GM12878 (cell line): ENCODE data around the gene CARMIL3. TPM values are rescaled to one million over a fixed set of nuclear protein-coding genes. Genes with fewer than 3 reads are reported as not detected.
"Not testable (repeated sequence)": the region's sequence is repeated elsewhere in the genome, so short reads cannot be mapped to it uniquely, and the experiment has no call there.

Experiments
- ATAC-seq: fragments of 200-7000 bp; cut with Tn5 transposase; 3 replicates; pipeline ENCODE4 v1.9.1; 2020; ENCODE audit warnings: mild to moderate bottlenecking, moderate library complexity
- BruUV-seq: library from RNA; stranded (reverse); fragments of 400-500 nt; replicated peaks from 2 replicates; lab custom pipeline; 2021; lab: Mats Ljungman, UMichigan
- CTCF ChIA-PET: fragments of 300-600 bp; sonication (Branson Sonifier 250); formaldehyde crosslinking; extraction: SDS; loops from one replicate; lab custom pipeline; 2021; ENCODE audit warnings: inconsistent platforms; lab: Yijun Ruan, JAX
- POLR2A ChIA-PET: fragments of 350-600 bp; formaldehyde crosslinking; extraction: SDS; loops from one replicate; lab custom pipeline; 2021; ENCODE audit warnings: inconsistent platforms; lab: Charles Lee
- RAD21 ChIA-PET: fragments of 300-600 bp; sonication (Branson Sonifier 250); formaldehyde crosslinking; loops from one replicate; lab custom pipeline; 2023; ENCODE audit warnings: antibody characterized with exemption; ENCODE audit not compliant: unreplicated experiment; lab: Charles Lee
- SMC1A ChIA-PET: fragments of 300-600 bp; sonication (Branson Sonifier 250); formaldehyde crosslinking; loops from one replicate; lab custom pipeline; 2023; ENCODE audit not compliant: unreplicated experiment, uncharacterized antibody; lab: Charles Lee
- DNase-seq: peaks from one replicate; pipeline ENCODE4 v3.0.0-alpha.2; 2011; ENCODE audit warnings: low read depth, low spot score
- FAIRE-seq: peaks from 3 replicates; lab custom pipeline; 2011; peaks lifted over from hg19 to GRCh38; lab: Jason Lieb, UNC
- H2AFZ ChIP-seq: 2 replicates; pipeline ENCODE4 v1.6.0; 2011; ENCODE audit warnings: low read depth, low read length, control low read depth; ENCODE audit not compliant: control insufficient read depth
- H3K27ac ChIP-seq: 2 replicates; pipeline ENCODE4 v1.5.1; 2011; ENCODE audit warnings: control low read depth; ENCODE audit not compliant: control insufficient read depth, insufficient read depth
- H3K27me3 ChIP-seq, 2 experiments: replicated peaks in 1 of 2; 2 replicates each; pipeline versions ENCODE4 v1.6.0 to v1.6.1; 2011; ENCODE audit warnings: low read length in 1 of 2; ENCODE audit not compliant: control insufficient read depth in 2 of 2, insufficient read depth in 2 of 2
- H3K36me3 ChIP-seq, 2 experiments: 2 replicates each; pipeline ENCODE4 v1.5.1; 2011; ENCODE audit warnings: low read length in 1 of 2; ENCODE audit not compliant: control insufficient read depth in 2 of 2, insufficient read depth in 2 of 2
- H3K4me1 ChIP-seq: 2 replicates; pipeline ENCODE4 v1.6.1; 2011; ENCODE audit warnings: mild to moderate bottlenecking, low read length, moderate library complexity, mixed read lengths; ENCODE audit not compliant: control insufficient read depth, insufficient read depth
- H3K4me2 ChIP-seq: 2 replicates; pipeline ENCODE4 v1.6.0; 2011; ENCODE audit warnings: control low read depth; ENCODE audit not compliant: control insufficient read depth, insufficient read depth
- H3K4me3 ChIP-seq: fragments of 200-600 bp; sonication (generic); 2 replicates; pipeline ENCODE4 v1.5.1; 2016
- H3K79me2 ChIP-seq: 2 replicates; pipeline ENCODE4 v1.6.0; 2011; ENCODE audit warnings: low read length; ENCODE audit not compliant: control insufficient read depth, insufficient read depth
- H3K9ac ChIP-seq: 2 replicates; pipeline ENCODE4 v1.8.0; 2011; ENCODE audit warnings: low read length, control low read depth, mixed read lengths; ENCODE audit not compliant: control insufficient read depth, insufficient read depth
- H3K9me3 ChIP-seq: replicated peaks from 3 replicates; pipeline ENCODE4 v1.5.1; 2011; ENCODE audit warnings: mild to moderate bottlenecking, low read length; ENCODE audit not compliant: control insufficient read depth, insufficient read depth
- H4K20me1 ChIP-seq: 2 replicates; pipeline ENCODE4 v1.6.0; 2011; ENCODE audit not compliant: control insufficient read depth, insufficient read depth
- GABPA ChIP-seq: IDR thresholded peaks from 2 replicates; pipeline ENCODE4 v1.6.1; 2014; ENCODE audit warnings: antibody characterized with exemption, low read depth, mild to moderate bottlenecking, inconsistent platforms
- RAD21 ChIP-seq: IDR thresholded peaks from 2 replicates; pipeline ENCODE4 v1.6.1; 2011; ENCODE audit warnings: mild to moderate bottlenecking, low read depth, low read length, moderate library complexity; ENCODE audit not compliant: insufficient read depth
- SKIL ChIP-seq: fragments of 450-650 bp; IDR thresholded peaks from 2 replicates; pipeline ENCODE4 v1.6.1; 2017; ENCODE audit warnings: mild to moderate bottlenecking, low read depth, inconsistent platforms; ENCODE audit not compliant: poor library complexity, severe bottlenecking
- SMARCA5 ChIP-seq: fragments of 450-650 bp; IDR thresholded peaks from 2 replicates; pipeline ENCODE4 v1.6.1; 2017; ENCODE audit warnings: mild to moderate bottlenecking
- SMC3 ChIP-seq: IDR thresholded peaks from 2 replicates; pipeline ENCODE4 v1.6.1; 2011; ENCODE audit warnings: low read length, improper control_type of control experiment, borderline replicate concordance
- TCF12 ChIP-seq: IDR thresholded peaks from 2 replicates; pipeline ENCODE4 v1.6.1; 2011; ENCODE audit warnings: low read depth, mild to moderate bottlenecking, low read length
- YY1 ChIP-seq: IDR thresholded peaks from 2 replicates; pipeline ENCODE4 v1.6.1; 2011; ENCODE audit warnings: low read depth, mild to moderate bottlenecking, low read length
- WGBS: methylation state at CpG from one replicate; pipeline ENCODE4 v1.1.6; 2016; ENCODE audit warnings: low lambda C conversion rate; ENCODE audit not compliant: insufficient replicate concordance, insufficient coverage; ENCODE audit errors: missing lambda C conversion rate; 5-methylcytosine and 5-hydroxymethylcytosine counted together
- in situ Hi-C: fragments of 300-500 bp; cut with MboI; formaldehyde crosslinking; loops from 9 replicates; pipeline ENCODE4 v1.14.3; 2018; ENCODE audit warnings: mixed read lengths
- intact Hi-C: fragments of 100-400 bp; cut with micrococcal nuclease; formaldehyde crosslinking; loops from one replicate; pipeline ENCODE4 v1.14.2; 2022; ENCODE audit not compliant: unreplicated experiment
- polyA plus RNA-seq, 11 experiments: library from polyadenylated mRNA; depleted of rRNA in 4 of 11; unstranded in 6 of 11; stranded (reverse) in 5 of 11; fragments of >200 nt; fragmentation: Nextera tagmentation in 4 of 11; fragmentation: Illumina TruSeq in 1 of 11; extraction: Ambion mirVana in 4 of 11; extraction: Trizol in 1 of 11; gene quantifications; 1 replicate in 1 of 11; 2 replicates in 10 of 11; pipeline versions ENCODE4 v1.2.1 to v1.2.3, GENCODE V29; 2011 to 2016; ENCODE audit warnings: inconsistent platforms in 2 of 11, missing spikeins in 2 of 11, low read depth in 1 of 11
- total RNA-seq, 4 experiments: library from RNA; depleted of rRNA in 3 of 4; stranded (reverse); fragments of >200 nt in 3 of 4; fragmentation: Illumina TruSeq in 1 of 4; extraction: Trizol in 1 of 4; gene quantifications; 2 replicates each; pipeline versions ENCODE4 v1.2.1 to v1.2.3, GENCODE V29; 2013 to 2021
- TF ChIP-seq, protein P1 (sequence below), 3 experiments: IDR thresholded peaks in 2 of 3; conservative IDR thresholded peaks in 1 of 3; 2 replicates each; pipeline ENCODE4 v1.5.1; 2011; ENCODE audit warnings: low read depth in 3 of 3, low read length in 3 of 3, mild to moderate bottlenecking in 3 of 3, control low read depth in 2 of 3, moderate library complexity in 2 of 3, inconsistent platforms in 1 of 3, mixed read lengths in 1 of 3; ENCODE audit not compliant: control insufficient read depth in 2 of 3, insufficient read depth in 1 of 3; ENCODE audit errors: extremely low read depth in 1 of 3

CARMIL3 gene
- total and polyA plus RNA-seq, 10 of the 15 experiments (the other 5 are each of a cell fraction or from before 2014, with no cell fraction given): 0.09 to 0.32 (median 0.25) TPM; not detected in 3

DNA sequence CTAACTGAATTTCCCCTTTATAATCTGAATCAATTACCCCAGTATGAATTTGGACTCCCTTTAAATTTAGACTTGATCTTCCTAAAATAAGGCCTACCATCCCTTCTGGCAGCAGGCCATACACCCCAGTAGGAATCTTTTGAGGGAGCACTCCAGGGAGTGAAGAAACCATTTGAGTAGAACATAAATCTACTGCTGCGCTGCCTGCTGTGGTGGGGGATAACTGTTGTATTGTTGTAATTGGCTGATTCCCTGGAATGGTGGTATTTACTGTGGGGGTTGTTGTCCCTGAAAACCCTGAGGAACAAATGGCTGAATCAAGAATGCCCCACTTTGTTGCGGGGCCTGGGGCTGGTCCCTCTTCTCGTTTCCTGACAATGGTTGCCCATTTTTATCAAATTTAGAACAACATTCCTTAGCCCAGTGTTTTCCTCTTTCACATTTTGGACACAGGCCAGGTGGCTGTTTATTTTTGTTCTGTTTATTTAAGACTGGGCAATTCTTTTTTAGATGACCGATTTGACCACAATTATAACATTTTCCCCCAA is 39.0 kb upstream of the CARMIL3 start:
- not testable (repeated sequence) for BruUV-seq
- intact Hi-C loops: loop anchor here (10.0 kb wide), 1 partner anchor 202 kb away; the partner anchor contains the start of genes CHMP4A and MDP1

DNA sequence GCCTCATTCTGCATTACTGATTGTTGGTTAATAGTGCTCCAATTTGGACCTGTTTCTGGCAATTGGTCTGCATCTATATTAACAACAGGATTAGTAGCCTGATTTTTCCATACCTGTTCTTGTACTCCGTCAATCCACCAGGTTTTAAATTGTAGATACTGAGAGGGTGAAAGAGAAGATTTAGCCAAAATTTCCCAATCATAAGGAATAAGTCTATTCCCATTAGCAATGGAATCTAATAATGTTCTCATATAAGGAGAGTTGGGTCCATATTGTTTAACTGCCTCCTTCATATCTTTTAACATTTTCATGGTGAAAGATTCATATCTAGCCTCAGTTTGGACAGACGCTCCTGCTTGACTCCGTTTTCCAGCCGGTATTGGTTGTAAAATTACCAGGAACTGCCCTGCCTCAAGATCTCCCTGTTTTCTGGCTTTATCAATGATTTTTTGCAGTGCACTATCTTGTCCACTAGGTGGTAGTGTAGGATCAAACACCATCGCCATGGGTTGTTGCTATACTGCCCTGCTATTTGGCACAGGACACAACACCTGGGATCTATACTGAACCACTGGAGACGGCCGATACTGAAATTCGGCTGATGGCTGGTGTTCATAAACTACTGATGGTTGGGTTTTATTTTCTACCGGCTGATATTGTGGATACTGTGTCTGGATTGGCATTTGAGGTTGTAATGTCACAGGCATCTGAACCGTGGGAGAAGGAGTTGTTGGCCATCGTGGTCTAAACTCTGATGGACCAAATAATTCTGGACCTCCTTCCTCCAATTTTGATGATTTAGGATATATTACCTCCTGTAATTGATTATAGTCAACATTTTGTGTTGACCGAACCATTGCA is 37.9 kb upstream of the CARMIL3 start:
- Histone ChIP-seq H3K4me3 (no peak overlapping the region), H3K27ac (no peak overlapping the region), H3K79me2 (no peaks in the 10 kb centered on the region), H3K4me1 (no peaks in the 10 kb centered on the region), H2AFZ (peak overlapping the region; percentile 46), H3K36me3 (no peaks in the 10 kb centered on the region), H3K9ac (no peak overlapping the region), H3K4me2 (no peak overlapping the region), H4K20me1 (no peaks in the 10 kb centered on the region), H3K27me3 (no peaks in the 10 kb centered on the region), H3K9me3 (no peaks in the 10 kb centered on the region)
- DNase-seq (peak; percentile 57), FAIRE-seq (no peak), ATAC-seq (peak; percentile 96)
- no TSS peak for BruUV-seq
- ChIA-PET POLR2A (interaction anchor here (1.2 kb wide), 1 partner anchor 79 kb away, joined by 3 read pairs; no protein-coding TSS in a partner anchor), SMC1A (interaction anchor here (0.7 to 1.8 kb wide), 8 partner anchors 24 to 95 kb away, joined by 3 to 10 read pairs (median 4); no protein-coding TSS in a partner anchor), RAD21 (interaction anchor here (0.9 to 2.1 kb wide), 4 partner anchors 40 to 147 kb away, joined by 3 to 6 read pairs (median 4); partner anchors contain the start of gene IRF9), CTCF (interaction anchor here (0.7 to 5.3 kb wide), 11 partner anchors 37 to 298 kb away, joined by 3 to 33 read pairs (median 4); partner anchors contain the start of gene IRF9)
- in situ Hi-C loops (loop anchor here (5.0 kb wide), 2 partner anchors 37 to 73 kb away; no protein-coding TSS in a partner anchor), intact Hi-C loops (loop anchor here (1.0 to 10.0 kb wide), 9 partner anchors 22 to 283 kb away; partner anchors contain the start of genes CARMIL3, CHMP4A, IRF9 and MDP1)
- 25% methylated on average over 12 of the region's 12 CpGs for WGBS
- TF ChIP-seq GABPA: no peak
- peak; percentile 74; the same call in 1 of the 2 replicates for TF ChIP-seq SMARCA5
- 0 out of 2 replicates have a peak, but pooled peaks have one; percentile 37 for TF ChIP-seq TCF12
- peak; percentile 93 for TF ChIP-seq SMC3
- TF ChIP-seq SKIL: peak; percentile 22
- TF ChIP-seq, protein P1, sequence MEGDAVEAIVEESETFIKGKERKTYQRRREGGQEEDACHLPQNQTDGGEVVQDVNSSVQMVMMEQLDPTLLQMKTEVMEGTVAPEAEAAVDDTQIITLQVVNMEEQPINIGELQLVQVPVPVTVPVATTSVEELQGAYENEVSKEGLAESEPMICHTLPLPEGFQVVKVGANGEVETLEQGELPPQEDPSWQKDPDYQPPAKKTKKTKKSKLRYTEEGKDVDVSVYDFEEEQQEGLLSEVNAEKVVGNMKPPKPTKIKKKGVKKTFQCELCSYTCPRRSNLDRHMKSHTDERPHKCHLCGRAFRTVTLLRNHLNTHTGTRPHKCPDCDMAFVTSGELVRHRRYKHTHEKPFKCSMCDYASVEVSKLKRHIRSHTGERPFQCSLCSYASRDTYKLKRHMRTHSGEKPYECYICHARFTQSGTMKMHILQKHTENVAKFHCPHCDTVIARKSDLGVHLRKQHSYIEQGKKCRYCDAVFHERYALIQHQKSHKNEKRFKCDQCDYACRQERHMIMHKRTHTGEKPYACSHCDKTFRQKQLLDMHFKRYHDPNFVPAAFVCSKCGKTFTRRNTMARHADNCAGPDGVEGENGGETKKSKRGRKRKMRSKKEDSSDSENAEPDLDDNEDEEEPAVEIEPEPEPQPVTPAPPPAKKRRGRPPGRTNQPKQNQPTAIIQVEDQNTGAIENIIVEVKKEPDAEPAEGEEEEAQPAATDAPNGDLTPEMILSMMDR (IDR thresholded peaks at IDR 0.05 in 2 of 3, conservative IDR thresholded peaks at IDR 0.05 in 1 of 3; ENCODE audit: control insufficient read depth in 2 of 3, extremely low read depth in 1 of 3, insufficient read depth in 1 of 3, low read depth in 3 of 3, low read length in 3 of 3): peak; percentile 77 to 91 (median 81)
- TF ChIP-seq YY1: peak; percentile 26; the same call in 1 of the 2 replicates
- TF ChIP-seq RAD21: peak; percentile 97

More for the DNA sequence above, 39.0 kb upstream of the CARMIL3 start:
- ChIA-PET SMC1A (interaction anchor here (0.9 to 1.6 kb wide), 3 partner anchors 49 to 97 kb away, joined by 3 to 11 read pairs (median 3); no protein-coding TSS in a partner anchor), CTCF (interaction anchor here (0.7 to 5.3 kb wide), 5 partner anchors 94 to 295 kb away, joined by 3 to 33 read pairs (median 5); partner anchors contain the start of genes CIDEB and IRF9)
- H3K36me3 ChIP-seq, H3K27ac ChIP-seq, ATAC-seq, FAIRE-seq, DNase-seq, H3K4me3 ChIP-seq, H4K20me1 ChIP-seq, H3K9ac ChIP-seq, H3K79me2 ChIP-seq, RAD21 ChIA-PET, POLR2A ChIA-PET, H3K4me1 ChIP-seq, H3K9me3 ChIP-seq, H3K27me3 ChIP-seq, H2AFZ ChIP-seq: not testable (repeated sequence)
- WGBS: 73% methylated on average over 4 of the region's 4 CpGs
- 0 out of 2 replicates have a peak overlapping the region, but pooled peaks have one; percentile 3 for H3K4me2 ChIP-seq
- in situ Hi-C loops: loop anchor here (5.0 kb wide), 2 partner anchors 35 to 75 kb away; no protein-coding TSS in a partner anchor
